ENCODE data around the gene GRID2.

GRID2 gene

DNA sequence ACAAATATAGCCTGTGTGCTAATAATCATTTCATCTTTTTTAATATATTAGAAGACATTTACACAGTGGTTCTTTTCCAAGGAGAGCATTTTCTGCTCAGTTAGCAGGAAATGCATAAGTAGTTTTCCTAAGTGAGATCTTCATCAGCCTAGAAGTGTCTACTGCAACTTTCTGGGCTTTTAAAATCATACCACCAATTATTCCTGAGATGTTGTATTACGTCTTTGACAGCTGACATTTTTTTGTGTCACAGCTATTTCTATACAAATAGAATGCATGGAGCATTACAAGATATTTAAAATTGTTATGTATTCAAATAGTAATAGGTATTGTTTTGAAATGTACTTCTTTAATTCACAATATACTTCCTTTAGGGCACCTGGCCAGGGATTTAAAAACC lies 158.0 kb downstream of the GRID2 start:
- no peaks in the 10 kb centered on the region for H3K27me3 ChIP-seq (ENCODE audit: control insufficient read depth, insufficient read depth, low read length)
- H3K4me3 ChIP-seq (ENCODE audit: low read depth, low read length), result no peak overlapping the region; the same call in 1 of the 2 replicates
- H3K9ac ChIP-seq (ENCODE audit: low read depth, low read length), result no peak overlapping the region
- H3K9me3 ChIP-seq (ENCODE audit: control insufficient read depth, insufficient read depth, low read length), result no peaks in the 10 kb centered on the region
- H3K27ac ChIP-seq (ENCODE audit: low read depth, low read length), result peak overlapping the region; percentile 50
- H3K4me1 ChIP-seq (ENCODE audit: control insufficient read depth, insufficient read depth, low read length), result peaks cover 79% of the 10 kb centered on the region
- 0 out of 2 replicates have a peak, but pooled peaks cover 10% of the 10 kb centered on the region for H3K36me3 ChIP-seq (ENCODE audit: control insufficient read depth, insufficient read depth, low read length)

- H3K27me3 ChIP-seq (ENCODE audit: control insufficient read depth, insufficient read depth, low read length), result no peaks in the 10 kb centered on the region
- no peaks in the 10 kb centered on the region for H3K36me3 ChIP-seq (ENCODE audit: control insufficient read depth, insufficient read depth, low read length)
- H3K9me3 ChIP-seq (ENCODE audit: control insufficient read depth, insufficient read depth, low read length), result no peaks in the 10 kb centered on the region
- H3K4me1 ChIP-seq (ENCODE audit: control insufficient read depth, insufficient read depth, low read length), result peaks cover 73% of the 10 kb centered on the region
- H3K27ac ChIP-seq (ENCODE audit: low read depth, low read length), result no peak overlapping the region
- no peak overlapping the region for H3K4me3 ChIP-seq (ENCODE audit: low read depth, low read length)
- H3K9ac ChIP-seq (ENCODE audit: low read depth, low read length), result no peak overlapping the region
These were observed 173.5 kb downstream of the GRID2 start for GRCh38 chr4:92477298-92477697.

GRCh38 chr4:92483341-92483740 lies 179.6 kb downstream of the GRID2 start:
- no peaks in the 10 kb centered on the region for H3K27me3 ChIP-seq (ENCODE audit: control insufficient read depth, insufficient read depth, low read length)
- H3K9ac ChIP-seq (ENCODE audit: low read depth, low read length), result no peak overlapping the region
- no peaks in the 10 kb centered on the region for H3K9me3 ChIP-seq (ENCODE audit: control insufficient read depth, insufficient read depth, low read length)
- peak overlapping the region; percentile 23 for H3K27ac ChIP-seq (ENCODE audit: low read depth, low read length)
- no peaks in the 10 kb centered on the region for H3K36me3 ChIP-seq (ENCODE audit: control insufficient read depth, insufficient read depth, low read length)
- H3K4me3 ChIP-seq (ENCODE audit: low read depth, low read length), result no peak overlapping the region
- H3K4me1 ChIP-seq (ENCODE audit: control insufficient read depth, insufficient read depth, low read length), result peaks cover 77% of the 10 kb centered on the region

DNA sequence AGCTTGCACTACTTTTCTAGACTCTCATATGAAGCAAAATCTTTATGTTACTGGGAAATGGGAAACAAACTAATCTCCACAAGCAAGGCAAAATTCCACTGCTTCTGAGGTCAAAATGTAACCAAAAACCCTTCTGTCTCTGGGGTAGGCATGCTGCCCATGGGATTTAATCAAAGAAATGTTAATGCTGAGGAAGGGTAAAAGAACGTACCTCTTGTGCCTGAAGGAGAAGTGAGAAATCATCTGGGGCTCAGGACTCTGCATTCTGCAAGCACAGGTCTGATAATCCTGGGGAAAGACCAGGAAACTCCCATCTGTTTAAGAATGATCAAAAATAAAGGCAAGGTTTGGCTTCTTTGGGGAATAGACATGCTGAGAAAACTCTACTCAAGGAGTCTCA lies 184.7 kb downstream of the GRID2 start:
- H3K9ac ChIP-seq (ENCODE audit: low read depth, low read length), result no peak overlapping the region
- peaks cover 52% of the 10 kb centered on the region for H3K4me1 ChIP-seq (ENCODE audit: control insufficient read depth, insufficient read depth, low read length)
- H3K4me3 ChIP-seq (ENCODE audit: low read depth, low read length), result no peak overlapping the region

DNA sequence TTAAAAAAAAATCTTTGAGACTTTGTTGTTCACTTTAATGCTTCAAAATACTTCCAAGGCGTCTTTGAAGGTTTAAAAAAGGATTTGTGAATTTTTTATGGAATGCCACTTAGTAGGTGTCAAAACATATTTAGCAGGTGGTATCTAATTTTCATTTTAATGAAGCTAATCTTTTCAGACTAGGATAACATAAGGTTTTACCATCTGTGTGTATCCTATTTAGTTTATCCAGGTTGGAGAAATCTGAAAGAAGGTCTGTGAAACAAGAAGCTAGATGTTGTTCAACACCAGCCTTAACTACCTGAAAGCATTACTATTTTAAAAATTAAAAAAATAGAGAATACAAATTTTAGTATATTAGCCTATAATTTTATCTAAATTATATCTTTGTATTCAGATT lies 193.4 kb downstream of the GRID2 start:
- H3K9ac ChIP-seq (ENCODE audit: low read depth, low read length), result no peak overlapping the region
- no peak overlapping the region for H3K4me3 ChIP-seq (ENCODE audit: low read depth, low read length)
- no peaks in the 10 kb centered on the region for H3K36me3 ChIP-seq (ENCODE audit: control insufficient read depth, insufficient read depth, low read length)
- H3K4me1 ChIP-seq (ENCODE audit: control insufficient read depth, insufficient read depth, low read length), result peaks cover 54% of the 10 kb centered on the region
- H3K27me3 ChIP-seq (ENCODE audit: control insufficient read depth, insufficient read depth, low read length), result no peaks in the 10 kb centered on the region
- no peaks in the 10 kb centered on the region for H3K9me3 ChIP-seq (ENCODE audit: control insufficient read depth, insufficient read depth, low read length)
- H3K27ac ChIP-seq (ENCODE audit: low read depth, low read length), result no peak overlapping the region

More for the DNA sequence above, 184.7 kb downstream of the GRID2 start:
- Histone ChIP-seq H3K36me3 (ENCODE audit: control insufficient read depth, insufficient read depth, low read length) (no peaks in the 10 kb centered on the region), H3K27me3 (ENCODE audit: control insufficient read depth, insufficient read depth, low read length) (no peaks in the 10 kb centered on the region), H3K27ac (ENCODE audit: low read depth, low read length) (peak overlapping the region; percentile 30), H3K9me3 (ENCODE audit: control insufficient read depth, insufficient read depth, low read length) (no peaks in the 10 kb centered on the region)

DNA sequence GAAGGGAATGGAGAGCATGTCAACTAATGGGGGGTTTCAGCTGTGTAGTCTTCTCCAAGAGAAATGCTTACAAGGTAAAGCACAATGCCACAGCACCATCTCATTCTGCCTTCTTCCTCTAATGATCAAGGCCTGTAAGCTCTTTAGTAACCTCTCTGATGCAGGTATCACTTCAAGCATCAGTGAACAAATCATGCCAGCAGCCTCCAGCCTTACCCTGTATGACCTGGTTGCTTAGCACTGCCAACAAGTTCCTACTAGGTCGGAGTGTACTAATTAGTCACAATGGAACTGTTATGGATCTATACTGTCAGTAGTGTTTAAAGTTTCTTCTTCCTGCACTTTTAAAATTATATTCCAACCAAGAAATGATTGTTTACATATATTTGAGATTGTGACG lies 197.7 kb downstream of the GRID2 start:
- H3K27ac ChIP-seq (ENCODE audit: low read depth, low read length), result no peak overlapping the region
- no peaks in the 10 kb centered on the region for H3K36me3 ChIP-seq (ENCODE audit: control insufficient read depth, insufficient read depth, low read length)
- peaks cover 80% of the 10 kb centered on the region for H3K4me1 ChIP-seq (ENCODE audit: control insufficient read depth, insufficient read depth, low read length)
- no peak overlapping the region for H3K4me3 ChIP-seq (ENCODE audit: low read depth, low read length)
- H3K9ac ChIP-seq (ENCODE audit: low read depth, low read length), result no peak overlapping the region
- no peaks in the 10 kb centered on the region for H3K9me3 ChIP-seq (ENCODE audit: control insufficient read depth, insufficient read depth, low read length)
- no peaks in the 10 kb centered on the region for H3K27me3 ChIP-seq (ENCODE audit: control insufficient read depth, insufficient read depth, low read length)

- Histone ChIP-seq H3K27ac (ENCODE audit: low read depth, low read length) (no peak overlapping the region), H3K27me3 (ENCODE audit: control insufficient read depth, insufficient read depth, low read length) (no peaks in the 10 kb centered on the region), H3K36me3 (ENCODE audit: control insufficient read depth, insufficient read depth, low read length) (no peaks in the 10 kb centered on the region), H3K9me3 (ENCODE audit: control insufficient read depth, insufficient read depth, low read length) (no peaks in the 10 kb centered on the region), H3K4me3 (ENCODE audit: low read depth, low read length) (no peak overlapping the region), H3K9ac (ENCODE audit: low read depth, low read length) (no peak overlapping the region), H3K4me1 (ENCODE audit: control insufficient read depth, insufficient read depth, low read length) (peaks cover 72% of the 10 kb centered on the region)
These were observed 203.2 kb downstream of the GRID2 start for GRCh38 chr4:92506933-92507332.

DNA sequence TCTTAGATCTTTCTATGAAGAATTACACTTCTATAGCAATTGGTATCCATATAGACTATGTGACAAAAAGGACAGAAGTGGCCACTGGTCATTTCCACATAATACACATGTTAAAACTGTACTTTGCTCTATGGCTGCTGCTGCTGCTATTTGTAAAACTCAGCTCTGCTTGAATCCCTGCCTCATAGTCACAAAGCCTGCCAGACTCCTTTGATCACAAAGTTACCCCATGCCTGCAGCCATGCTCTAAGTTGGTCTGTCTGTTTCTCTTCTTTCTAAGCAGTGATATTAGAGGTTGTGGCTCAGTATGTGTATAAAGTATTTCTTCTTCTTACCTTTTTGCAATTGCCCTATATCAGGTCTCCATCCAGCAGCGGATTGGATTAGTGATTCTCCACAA lies 210.9 kb downstream of the GRID2 start:
- Histone ChIP-seq H3K9me3 (ENCODE audit: control insufficient read depth, insufficient read depth, low read length) (no peaks in the 10 kb centered on the region), H3K9ac (ENCODE audit: low read depth, low read length) (no peak overlapping the region), H3K27me3 (ENCODE audit: control insufficient read depth, insufficient read depth, low read length) (no peaks in the 10 kb centered on the region), H3K27ac (ENCODE audit: low read depth, low read length) (no peak overlapping the region), H3K4me3 (ENCODE audit: low read depth, low read length) (no peak overlapping the region), H3K36me3 (ENCODE audit: control insufficient read depth, insufficient read depth, low read length) (no peaks in the 10 kb centered on the region), H3K4me1 (ENCODE audit: control insufficient read depth, insufficient read depth, low read length) (peaks cover 72% of the 10 kb centered on the region)

- Histone ChIP-seq H3K27ac (ENCODE audit: low read depth, low read length) (no peak overlapping the region), H3K36me3 (ENCODE audit: control insufficient read depth, insufficient read depth, low read length) (no peaks in the 10 kb centered on the region), H3K27me3 (ENCODE audit: control insufficient read depth, insufficient read depth, low read length) (no peaks in the 10 kb centered on the region), H3K4me1 (ENCODE audit: control insufficient read depth, insufficient read depth, low read length) (peaks cover 84% of the 10 kb centered on the region), H3K9me3 (ENCODE audit: control insufficient read depth, insufficient read depth, low read length) (no peaks in the 10 kb centered on the region), H3K9ac (ENCODE audit: low read depth, low read length) (no peak overlapping the region), H3K4me3 (ENCODE audit: low read depth, low read length) (no peak overlapping the region)
These were observed 212.7 kb downstream of the GRID2 start for GRCh38 chr4:92516450-92516849.

- Histone ChIP-seq H3K4me1 (ENCODE audit: control insufficient read depth, insufficient read depth, low read length) (peaks cover 95% of the 10 kb centered on the region), H3K4me3 (ENCODE audit: low read depth, low read length) (peak overlapping the region; percentile 47), H3K27ac (ENCODE audit: low read depth, low read length) (peak overlapping the region; percentile 92), H3K36me3 (ENCODE audit: control insufficient read depth, insufficient read depth, low read length) (no peaks in the 10 kb centered on the region), H3K27me3 (ENCODE audit: control insufficient read depth, insufficient read depth, low read length) (no peaks in the 10 kb centered on the region), H3K9me3 (ENCODE audit: control insufficient read depth, insufficient read depth, low read length) (no peaks in the 10 kb centered on the region), H3K9ac (ENCODE audit: low read depth, low read length) (no peak overlapping the region)
These were observed 216.0 kb downstream of the GRID2 start for GRCh38 chr4:92519727-92520126.

DNA sequence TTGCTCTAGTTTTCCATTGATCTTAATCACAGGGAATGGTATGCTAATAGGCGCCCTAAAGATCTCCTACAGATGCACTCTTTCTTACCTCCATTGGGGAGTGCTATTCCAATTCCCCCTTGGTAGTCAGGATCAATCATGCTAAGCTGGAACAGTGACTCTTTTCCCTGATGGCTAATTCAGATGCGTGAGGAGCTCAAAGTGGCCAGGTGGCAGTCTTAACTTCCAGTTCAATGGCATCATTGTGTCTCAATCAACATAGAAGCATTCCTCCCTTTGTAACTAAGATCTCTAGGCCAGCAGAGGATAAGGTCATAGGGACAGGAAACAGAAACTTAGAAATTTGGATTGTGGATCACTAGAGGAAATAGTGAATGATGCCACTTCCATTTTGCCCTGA lies 216.8 kb downstream of the GRID2 start:
- Histone ChIP-seq H3K9me3 (ENCODE audit: control insufficient read depth, insufficient read depth, low read length) (no peaks in the 10 kb centered on the region), H3K27ac (ENCODE audit: low read depth, low read length) (peak overlapping the region; percentile 92), H3K27me3 (ENCODE audit: control insufficient read depth, insufficient read depth, low read length) (no peaks in the 10 kb centered on the region), H3K9ac (ENCODE audit: low read depth, low read length) (peak overlapping the region; percentile 2; the same call in 1 of the 2 replicates), H3K36me3 (ENCODE audit: control insufficient read depth, insufficient read depth, low read length) (no peaks in the 10 kb centered on the region), H3K4me1 (ENCODE audit: control insufficient read depth, insufficient read depth, low read length) (peaks cover 96% of the 10 kb centered on the region), H3K4me3 (ENCODE audit: low read depth, low read length) (no peak overlapping the region)

DNA sequence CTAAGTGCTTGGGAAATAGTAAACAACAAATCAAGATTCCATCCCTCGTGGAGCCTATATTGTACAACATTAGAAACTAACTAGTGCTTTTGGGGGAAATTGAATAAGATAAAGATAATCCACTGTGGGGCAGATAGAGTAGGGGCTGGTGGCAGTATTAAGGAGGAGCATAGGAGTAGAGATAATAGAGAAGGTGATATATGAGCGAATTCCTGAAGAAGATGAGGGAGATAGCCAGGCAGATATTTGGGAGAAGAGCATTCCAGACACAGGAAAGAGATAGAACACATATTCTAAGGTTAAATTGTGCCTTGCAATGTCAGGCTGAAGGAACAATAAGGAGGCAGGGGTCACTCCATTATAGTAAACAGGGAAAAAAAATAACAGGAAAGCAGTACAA lies 218.2 kb downstream of the GRID2 start:
- Histone ChIP-seq H3K27ac (ENCODE audit: low read depth, low read length) (peak overlapping the region; percentile 92), H3K4me1 (ENCODE audit: control insufficient read depth, insufficient read depth, low read length) (peaks cover 85% of the 10 kb centered on the region)

More for the DNA sequence above, 218.2 kb downstream of the GRID2 start:
- no peaks in the 10 kb centered on the region for H3K36me3 ChIP-seq (ENCODE audit: control insufficient read depth, insufficient read depth, low read length)
- H3K4me3 ChIP-seq (ENCODE audit: low read depth, low read length), result no peak overlapping the region
- no peaks in the 10 kb centered on the region for H3K9me3 ChIP-seq (ENCODE audit: control insufficient read depth, insufficient read depth, low read length)
- 0 out of 2 replicates have a peak overlapping the region, but pooled peaks have one; percentile 2 for H3K9ac ChIP-seq (ENCODE audit: low read depth, low read length)
- H3K27me3 ChIP-seq (ENCODE audit: control insufficient read depth, insufficient read depth, low read length), result no peaks in the 10 kb centered on the region
